ENCODE results near the gene SLC9A3. TPM values are rescaled to one million over a fixed set of nuclear protein-coding genes. Genes with fewer than 3 reads are reported as not detected.

SLC9A3 gene
- total and polyA plus RNA-seq, 2 of the 13 experiments (the other 11 are each of a cell fraction or from before 2014, with no cell fraction given), result 1.5 to 1.8 TPM

- BruUV-seq (replicated peaks), result no TSS peak
- in situ Hi-C loops (cut with HindIII; ENCODE audit: extremely low pct_ligation_motif_present, low pct_unique_long_range_greater_than_20kb), result no loop called here
- H3K79me2 ChIP-seq (ENCODE audit: insufficient read depth, low read length), result no peaks in the 10 kb centered on the region
- H3K9me3 ChIP-seq (ENCODE audit: low read length), result no peaks in the 10 kb centered on the region
- H3K4me3 ChIP-seq (replicated peaks in 1 of 3; ENCODE audit: insufficient read depth in 1 of 3, low read depth in 2 of 3, low read length in 3 of 3), result no peak overlapping the region
- POLR2A ChIA-PET, result no interaction called here
- CTCF ChIA-PET (ENCODE audit: low intra/inter-chr PET ratio, low total read pairs), result no interaction called here
- FAIRE-seq, result no peak
- H3K27me3 ChIP-seq (ENCODE audit: control insufficient read depth in 1 of 2, insufficient read depth in 2 of 2, low read length in 2 of 2), result peaks cover 3 to 12% of the 10 kb centered on the region in 2 experiments
- intact Hi-C loops (cut with micrococcal nuclease; ENCODE audit: unreplicated experiment), result no loop called here
- H3K9ac ChIP-seq (ENCODE audit: insufficient read depth, low read depth, low read length), result no peak overlapping the region
- no peaks in the 10 kb centered on the region for H3K36me3 ChIP-seq (replicated peaks in 1 of 2; ENCODE audit: control insufficient read depth in 1 of 2, insufficient read depth in 2 of 2, low read length in 2 of 2)
- no peak for ATAC-seq
- no peak overlapping the region for H2AFZ ChIP-seq (ENCODE audit: low read length)
- 47% methylated on average over 12 of the region's 12 CpGs for WGBS (ENCODE audit: low lambda C conversion rate)
- H4K20me1 ChIP-seq (ENCODE audit: insufficient read depth, low read length), result no peaks in the 10 kb centered on the region
- no peak for DNase-seq (ENCODE audit: low spot score)
- no peak overlapping the region for H3K27ac ChIP-seq (ENCODE audit: extremely low read length, insufficient read depth, low read length)
- H3K4me1 ChIP-seq (ENCODE audit: insufficient read depth, low read length), result peaks cover 17% of the 10 kb centered on the region
- no peak overlapping the region for H3K4me2 ChIP-seq (ENCODE audit: low read depth, low read length)
- TF ChIP-seq FOXK1 (CRISPR knock-in tag; IDR thresholded peaks at IDR 0.05; ENCODE audit: borderline replicate concordance, low read depth) (no peak), ZEB1 (IDR thresholded peaks at IDR 0.05; ENCODE audit: insufficient replicate concordance, low read depth) (no peak), FOXK2 (IDR thresholded peaks at IDR 0.05) (no peak), SP4 (CRISPR knock-in tag; IDR thresholded peaks at IDR 0.05) (no peak), FOXP1 (IDR thresholded peaks at IDR 0.05) (no peak), FOXP1 (CRISPR knock-in tag; IDR thresholded peaks at IDR 0.05) (no peak), HNRNPLL (IDR thresholded peaks at IDR 0.05; ENCODE audit: low read depth, low read length, poor library complexity, severe bottlenecking) (no peak), NFAT5 (CRISPR knock-in tag; IDR thresholded peaks at IDR 0.05) (no peak), NFRKB (IDR thresholded peaks at IDR 0.05) (no peak), PHF20 (CRISPR knock-in tag; IDR thresholded peaks at IDR 0.05) (no peak), ZBTB33 (CRISPR knock-in tag; IDR thresholded peaks at IDR 0.05) (no peak)
These were observed 36.5 kb upstream of the SLC9A3 start for GRCh38 chr5:560792-561166.

Measured in HepG2 (cell line).